NCI-H526 treated with DMSO at 0.1 percent for 48 hours (cell line): Measurements from ENCODE around the gene CXCL11.
"Not testable (repeated sequence)": the region's sequence is repeated elsewhere in the genome, so short reads cannot be mapped to it uniquely, and the experiment has no call there.

Experiments used
- DNase-seq: peaks from one replicate; lab custom pipeline; 2025; lab: John Stamatoyannopoulos, UW

Gene CXCL11

GRCh38 chr4:76042241-76042998, 6.5 kb upstream of the CXCL11 start:
- not testable (repeated sequence) for DNase-seq

DNA sequence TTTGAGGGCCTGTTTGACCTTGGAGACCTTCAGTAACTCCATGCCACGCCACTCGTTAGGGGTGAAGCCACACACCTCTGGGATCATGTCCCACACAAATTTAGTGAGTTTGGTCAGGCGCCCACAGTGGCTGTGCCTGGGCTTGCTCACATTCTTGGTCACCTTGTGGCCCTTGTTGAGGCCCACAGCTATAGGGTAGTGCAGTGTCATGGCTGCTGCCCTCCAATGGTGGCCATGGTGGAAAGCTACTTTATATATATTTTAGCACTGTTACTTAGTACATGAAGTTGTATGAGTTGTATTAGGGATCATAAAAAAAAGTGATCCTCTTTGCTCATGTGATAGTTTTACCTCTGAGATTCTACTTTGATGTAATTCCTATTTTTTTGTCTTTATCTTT, 985 bp upstream of the CXCL11 start:
- DNase-seq = no peak

DNA sequence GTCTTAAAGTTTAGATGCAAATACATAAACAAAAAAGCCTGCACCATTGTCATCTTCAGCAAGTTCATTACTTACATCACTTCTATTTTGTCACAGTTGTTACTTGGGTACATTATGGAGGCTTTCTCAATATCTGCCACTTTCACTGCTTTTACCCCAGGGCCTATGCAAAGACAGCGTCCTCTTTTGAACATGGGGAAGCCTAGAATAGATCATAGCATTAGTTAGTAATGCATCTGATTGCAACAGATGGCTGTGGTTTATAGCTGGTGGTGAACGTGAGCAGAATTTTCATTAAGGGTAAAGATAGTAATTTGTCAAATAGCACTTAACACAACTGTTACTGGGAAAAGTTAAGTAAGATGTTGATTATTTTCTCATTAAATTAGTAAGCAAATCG, 729 bp downstream of the CXCL11 start:
- DNase-seq = no peak

DNA sequence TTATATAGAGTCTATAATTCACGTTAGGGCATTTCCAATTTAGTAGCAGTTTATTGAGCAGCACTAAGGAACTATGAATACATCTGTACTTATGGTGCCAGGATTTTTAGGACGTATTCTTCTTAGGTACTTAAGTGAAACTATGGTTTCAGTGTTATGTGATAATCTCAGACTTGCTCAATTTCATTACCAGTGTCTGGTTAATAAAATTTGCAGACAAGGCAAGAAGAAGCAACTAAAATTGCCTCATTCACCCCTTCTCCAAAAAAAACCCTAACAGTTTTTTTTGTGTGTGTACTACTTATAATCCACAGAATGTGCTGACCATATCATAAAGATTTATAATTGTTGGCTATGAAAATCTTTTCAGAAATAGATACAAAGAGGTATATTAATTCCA, 6.6 kb downstream of the CXCL11 start:
- no peak for DNase-seq

DNA sequence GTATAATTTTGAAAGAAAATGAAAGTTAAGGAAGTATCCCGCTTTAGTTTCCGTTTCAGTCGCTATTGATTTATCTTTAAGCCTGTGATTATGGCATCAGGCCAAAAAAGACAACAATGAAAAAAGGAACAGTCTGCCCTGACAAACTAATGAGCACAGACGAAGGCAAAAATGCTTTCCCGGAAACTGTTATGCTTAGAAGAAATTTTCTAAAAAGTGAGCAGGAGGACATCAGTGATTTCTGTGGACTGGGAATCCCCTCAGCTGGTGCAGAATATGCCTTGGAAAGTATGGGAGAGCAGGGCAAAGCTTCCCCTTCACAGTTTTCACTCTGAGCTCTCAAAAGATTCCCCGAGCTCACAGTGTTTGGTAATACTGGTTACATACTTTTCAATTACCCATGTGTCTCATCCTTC, 7.5 kb downstream of the CXCL11 start:
- no peak for DNase-seq

GRCh38 chr4:76024065-76024464, 11.8 kb downstream of the CXCL11 start:
- no peak for DNase-seq

GRCh38 chr4:76023389-76023788, 12.5 kb downstream of the CXCL11 start, which contains the start of gene CXCL10:
Gene CXCL10 (minus strand): TSS chr4:76023497. CDS start chr4:76023431, 66 bp downstream.
- no peak for DNase-seq

DNA sequence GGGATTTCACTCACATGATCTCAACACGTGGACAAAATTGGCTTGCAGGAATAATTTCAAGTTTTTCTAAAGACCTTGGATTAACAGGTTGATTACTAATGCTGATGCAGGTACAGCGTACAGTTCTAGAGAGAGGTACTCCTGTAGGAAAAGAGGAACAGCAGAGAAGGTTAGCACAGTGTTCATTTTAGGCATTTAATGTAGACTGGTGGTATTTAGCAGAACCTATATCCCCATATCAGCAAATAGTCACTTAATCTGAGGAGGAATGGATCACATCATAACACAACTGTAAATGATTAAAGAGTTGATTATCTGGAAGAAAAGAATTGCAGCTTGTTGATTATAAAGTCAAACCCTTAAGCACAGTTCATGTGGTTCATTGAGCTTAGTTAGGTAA, 13.2 kb downstream of the CXCL11 start:
- no peak for DNase-seq

- DNase-seq = no peak
These were observed 13.8 kb downstream of the CXCL11 start for GRCh38 chr4:76022031-76022430.

DNA sequence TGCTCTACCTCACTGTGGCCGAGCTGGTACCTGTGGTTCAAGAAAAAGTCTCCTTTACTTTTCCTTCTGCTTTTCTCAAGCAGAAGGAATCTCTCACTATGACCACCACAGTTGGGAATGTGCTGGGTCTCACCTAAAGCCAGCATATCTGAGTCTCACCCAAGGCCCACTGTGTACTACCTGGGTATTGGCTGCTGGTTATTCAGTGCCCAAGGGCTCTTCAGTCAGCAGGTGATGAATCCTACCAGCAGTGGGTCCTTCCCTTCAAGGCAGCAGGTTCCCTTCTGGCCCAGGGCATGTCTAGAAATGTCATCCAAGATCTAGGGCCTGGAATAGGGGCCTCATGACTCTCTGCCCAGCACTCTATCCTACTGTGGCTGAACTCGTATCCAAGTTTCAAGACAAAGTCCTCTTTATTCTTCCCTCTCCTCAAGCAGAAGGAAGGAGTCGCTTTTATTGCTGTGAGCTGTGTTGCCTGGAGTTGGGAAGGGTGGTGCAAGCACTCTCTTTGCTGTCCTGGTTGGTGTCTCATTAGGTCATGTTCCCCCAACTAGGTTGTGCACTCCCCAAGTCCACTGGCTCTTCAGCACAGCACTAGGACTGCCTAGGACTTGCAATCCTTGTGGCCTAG, 18.7 kb downstream of the CXCL11 start:
- DNase-seq = no peak

- no peak for DNase-seq
These were observed 19.5 kb downstream of the CXCL11 start for GRCh38 chr4:76016393-76016792.

DNA sequence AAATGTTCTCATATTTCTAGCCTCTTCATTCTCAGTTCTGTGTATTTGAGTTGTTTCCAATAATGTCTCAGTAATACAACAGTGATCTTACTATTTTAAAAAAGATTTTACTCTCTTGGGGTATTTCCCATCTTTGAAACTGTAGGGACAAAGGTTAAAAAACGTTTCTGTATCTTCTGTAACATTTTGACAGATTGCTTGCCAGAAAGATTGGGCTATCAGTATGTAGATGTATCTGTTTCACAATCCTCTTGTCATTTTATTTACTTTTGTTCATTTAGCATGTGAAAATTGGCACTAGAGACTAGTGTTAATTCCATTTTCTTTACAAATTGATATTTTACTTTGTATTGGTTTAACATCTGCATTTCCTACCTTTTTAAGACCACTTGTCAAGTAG, 22.3 kb downstream of the CXCL11 start:
- no peak for DNase-seq

DNA sequence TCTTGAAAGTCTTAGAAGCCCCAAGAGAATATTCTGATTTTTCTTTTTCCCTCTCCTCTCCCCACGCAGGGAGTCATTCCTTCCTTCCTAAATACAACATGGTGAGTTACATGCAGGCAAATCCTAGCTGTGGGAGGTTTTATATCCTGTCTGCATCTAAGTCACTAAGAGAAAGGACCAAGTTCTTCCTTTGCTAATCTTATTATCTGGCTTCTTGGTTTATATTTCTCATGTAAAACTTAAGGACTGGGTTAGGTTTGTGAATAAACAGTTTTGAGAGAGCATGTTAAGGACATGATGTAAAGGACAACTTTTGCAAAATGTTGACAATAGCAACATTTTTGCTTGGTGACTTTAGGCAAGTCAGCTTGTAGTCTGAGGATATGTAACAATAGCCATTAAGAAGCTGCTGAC, 23.5 kb downstream of the CXCL11 start:
- DNase-seq = no peak

- no peak for DNase-seq
These were observed 24.0 kb downstream of the CXCL11 start for GRCh38 chr4:76011700-76012387.

GRCh38 chr4:76011018-76011670, 24.7 kb downstream of the CXCL11 start:
- no peak for DNase-seq

- no peak for DNase-seq
These were observed 25.3 kb downstream of the CXCL11 start for GRCh38 chr4:76010576-76010975.

DNA sequence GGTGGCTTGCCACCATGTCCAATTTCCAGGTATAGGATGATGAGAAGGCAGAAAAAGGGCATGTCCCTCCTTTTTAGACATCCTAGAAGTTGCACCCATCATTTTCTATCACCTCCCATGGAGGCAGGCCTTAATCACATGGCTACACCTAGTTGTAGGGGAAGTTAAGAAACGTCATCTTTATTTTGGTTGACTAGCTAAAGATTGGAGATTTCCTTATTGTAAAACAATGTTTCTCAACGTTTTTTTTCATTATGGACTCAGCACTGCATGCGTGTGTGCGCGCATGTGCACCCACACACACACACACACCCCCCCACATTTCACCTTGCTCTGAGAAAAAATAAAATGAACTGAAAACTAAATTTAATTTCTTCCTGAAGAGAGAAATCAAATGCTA, 26.6 kb downstream of the CXCL11 start:
- no peak for DNase-seq

DNA sequence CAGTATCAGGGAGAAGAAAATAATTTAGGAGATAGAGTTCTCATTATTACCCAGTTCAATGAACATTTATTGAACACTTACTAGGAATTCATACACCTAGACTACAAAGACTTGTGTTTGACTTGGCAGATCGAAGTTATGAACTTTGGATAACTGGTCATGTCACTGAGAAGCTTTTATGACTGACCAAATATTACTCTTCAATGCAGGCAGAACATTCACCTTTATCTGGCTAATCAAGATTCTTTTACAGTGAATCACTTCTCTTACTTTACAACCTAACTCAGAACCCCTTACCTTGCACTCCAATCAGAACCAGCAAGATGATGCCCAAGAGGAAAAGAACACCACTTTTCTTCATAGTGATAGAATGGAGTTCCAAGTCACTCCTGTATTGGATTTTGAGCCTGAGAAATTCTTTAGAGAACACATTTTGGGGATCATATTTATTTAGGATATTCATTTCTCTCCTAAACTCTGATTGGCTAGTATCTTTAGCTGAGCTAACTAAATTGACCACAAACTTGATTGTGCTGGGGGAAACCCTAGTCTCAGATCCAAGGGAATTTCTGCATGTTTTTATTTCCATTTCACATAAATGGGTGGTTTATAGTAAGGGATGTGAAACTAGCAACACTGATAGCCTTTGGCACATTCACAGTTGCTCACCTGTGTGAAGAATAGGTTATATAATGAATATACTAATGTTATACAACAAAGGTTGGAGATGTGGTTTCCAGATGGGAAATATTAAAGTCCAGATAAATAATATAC, 28.6 kb downstream of the CXCL11 start, which contains the start of gene CXCL9:
Gene CXCL9, minus strand, starts transcription at position 421 of the 774 bp plus-strand sequence. Its CDS starts 60 bp downstream, at position 361.
- no peak for DNase-seq

DNA sequence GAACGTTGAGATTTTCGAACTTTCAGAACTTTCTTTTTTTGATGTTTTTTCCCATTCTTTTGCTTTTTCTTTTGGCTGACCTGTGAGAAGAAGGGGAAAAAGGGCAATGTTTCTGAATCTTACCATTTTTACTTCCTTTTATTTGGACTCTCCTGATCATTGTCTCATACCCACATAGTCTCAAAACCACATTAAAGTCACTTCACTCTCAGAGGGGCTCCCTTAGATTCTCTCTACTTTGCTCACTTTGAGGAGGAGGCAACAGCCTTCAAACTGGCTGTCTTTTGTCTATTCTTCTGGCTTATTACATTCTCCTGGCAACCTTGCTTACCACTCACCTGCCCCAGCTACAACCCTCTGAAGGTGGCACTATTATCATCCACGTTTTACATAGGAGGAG, 32.2 kb downstream of the CXCL11 start:
- no peak for DNase-seq

- no peak for DNase-seq
These were observed 32.8 kb downstream of the CXCL11 start for GRCh38 chr4:76003035-76003434.

- no peak for DNase-seq
These were observed 33.7 kb downstream of the CXCL11 start for GRCh38 chr4:76002176-76002575.

GRCh38 chr4:76001700-76002099, 34.2 kb downstream of the CXCL11 start:
- DNase-seq = no peak
